ENCODE data around the gene FUT3. TPM values are rescaled to one million over a fixed set of nuclear protein-coding genes. Genes with fewer than 3 reads are reported as not detected.

FUT3 gene
- total and polyA plus RNA-seq, 2 of the 4 experiments (the other 2 are of a cell fraction), result not detected

- dilution Hi-C loops (cut with HindIII; ENCODE audit: low sequenced_read_pairs, unreplicated experiment), result no loop called here
- no peak overlapping the region for H3K4me3 ChIP-seq (ENCODE audit: insufficient read depth, low read depth, low read length)
- CTCF ChIA-PET, result interaction anchor here (4.6 kb wide), 1 partner anchor 88 kb away, joined by 37 read pairs; the partner anchor contains the start of gene NRTN
Measured at GRCh38 chr19:5891938-5892771, 40.9 kb upstream of the FUT3 start.

More at GRCh38 chr19:5891938-5892771, 40.9 kb upstream of the FUT3 start:
- BruUV-seq (replicated peaks), result no TSS peak
- H4K8ac ChIP-seq (ENCODE audit: low read depth in 2 of 2, low read length in 2 of 2), result peak overlapping the region in 1 of 2 experiments; percentile 71; a peak in 2 of 4 replicates
- peak overlapping the region; percentile 27; the same call in 1 of the 2 replicates for H2BK120ac ChIP-seq (ENCODE audit: low read depth, low read length)
- peaks cover 19% of the 10 kb centered on the region for H3K4me1 ChIP-seq (ENCODE audit: control insufficient read depth, insufficient read depth, low read length)
- DNase-seq (peak; percentile 35), ATAC-seq (ENCODE audit: low read depth) (peak; percentile 80)
- H2AK9ac ChIP-seq (replicated peaks; ENCODE audit: low read depth, low read length, poor library complexity), result peak overlapping the region; percentile 73
- in situ Hi-C loops (cut with MboI; ENCODE audit: low sequenced_read_pairs) (loop anchor here (5.0 kb wide), 1 partner anchor 90 kb away; no protein-coding TSS in a partner anchor), intact Hi-C loops (cut with micrococcal nuclease) (loop anchor here (1.0 to 5.0 kb wide), 4 partner anchors 65 to 131 kb away; no protein-coding TSS in a partner anchor)
- 0 out of 2 replicates have a peak overlapping the region, but pooled peaks have one; percentile 45 for H3K23ac ChIP-seq (ENCODE audit: low read depth, low read length)
- H3K27ac ChIP-seq (ENCODE audit: insufficient read depth, low read length), result no peak overlapping the region
- no peaks in the 10 kb centered on the region for H3K27me3 ChIP-seq (ENCODE audit: control insufficient read depth, insufficient read depth, low read length)
- H3K9me3 ChIP-seq (ENCODE audit: control insufficient read depth, insufficient read depth, low read length), result no peaks in the 10 kb centered on the region
- no peak overlapping the region for H3K9ac ChIP-seq (ENCODE audit: low read depth, low read length)
- WGBS, 2 experiments (ENCODE audit: extremely low coverage in 2 of 2, insufficient read length in 1 of 2), result 6% methylated on average over 15 of the region's 48 CpGs; no CpG with 5 or more reads in 1 of the 2 experiments
- H2BK5ac ChIP-seq (ENCODE audit: low read depth, low read length, poor library complexity, severe bottlenecking), result no peak overlapping the region
- H2AK5ac ChIP-seq (ENCODE audit: low read depth, low read length), result peak overlapping the region; percentile 52
- POLR2A ChIA-PET (ENCODE audit: unreplicated experiment), result no interaction called here
- TF ChIP-seq ELK1 (IDR thresholded peaks at IDR 0.05; ENCODE audit: borderline replicate concordance, low read depth, low read length) (no peak), RAD21 (IDR thresholded peaks at IDR 0.05; ENCODE audit: low read length) (peak; percentile 88), FOS (IDR thresholded peaks at IDR 0.05; ENCODE audit: low read depth, low read length) (no peak), MAZ (IDR thresholded peaks at IDR 0.05; ENCODE audit: borderline replicate concordance, low read depth, low read length) (peak; percentile 68; the same call in 1 of the 2 replicates), SMC3 (IDR thresholded peaks at IDR 0.05; ENCODE audit: low read depth, low read length) (peak; percentile 88), BHLHE40 (IDR thresholded peaks at IDR 0.05; ENCODE audit: low read depth, low read length) (0 out of 2 replicates have a peak, but pooled peaks have one; percentile 10)
- TF ChIP-seq, protein P1, sequence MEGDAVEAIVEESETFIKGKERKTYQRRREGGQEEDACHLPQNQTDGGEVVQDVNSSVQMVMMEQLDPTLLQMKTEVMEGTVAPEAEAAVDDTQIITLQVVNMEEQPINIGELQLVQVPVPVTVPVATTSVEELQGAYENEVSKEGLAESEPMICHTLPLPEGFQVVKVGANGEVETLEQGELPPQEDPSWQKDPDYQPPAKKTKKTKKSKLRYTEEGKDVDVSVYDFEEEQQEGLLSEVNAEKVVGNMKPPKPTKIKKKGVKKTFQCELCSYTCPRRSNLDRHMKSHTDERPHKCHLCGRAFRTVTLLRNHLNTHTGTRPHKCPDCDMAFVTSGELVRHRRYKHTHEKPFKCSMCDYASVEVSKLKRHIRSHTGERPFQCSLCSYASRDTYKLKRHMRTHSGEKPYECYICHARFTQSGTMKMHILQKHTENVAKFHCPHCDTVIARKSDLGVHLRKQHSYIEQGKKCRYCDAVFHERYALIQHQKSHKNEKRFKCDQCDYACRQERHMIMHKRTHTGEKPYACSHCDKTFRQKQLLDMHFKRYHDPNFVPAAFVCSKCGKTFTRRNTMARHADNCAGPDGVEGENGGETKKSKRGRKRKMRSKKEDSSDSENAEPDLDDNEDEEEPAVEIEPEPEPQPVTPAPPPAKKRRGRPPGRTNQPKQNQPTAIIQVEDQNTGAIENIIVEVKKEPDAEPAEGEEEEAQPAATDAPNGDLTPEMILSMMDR (conservative IDR thresholded peaks at IDR 0.05; ENCODE audit: low read depth, low read length), result peak; percentile 87
- no peaks in the 10 kb centered on the region; a peak in 1 of 4 replicates for H3K79me1 ChIP-seq (ENCODE audit: low read depth in 1 of 2, low read length in 2 of 2)
- peak overlapping the region; percentile 16; the same call in 1 of the 2 replicates for H3K14ac ChIP-seq (replicated peaks; ENCODE audit: low read depth, low read length)
- H4K91ac ChIP-seq (ENCODE audit: insufficient read depth, low read depth, low read length), result peak overlapping the region; percentile 3; the same call in 1 of the 2 replicates
- peaks cover 20% of the 10 kb centered on the region; the same call in 1 of the 2 replicates for H3K36me3 ChIP-seq (ENCODE audit: control insufficient read depth, insufficient read depth, low read length)
- no peak overlapping the region for H2BK20ac ChIP-seq (ENCODE audit: low read depth, low read length)
- no peak overlapping the region for H3K18ac ChIP-seq (ENCODE audit: low read depth, low read length)
- 0 out of 2 replicates have a peak, but pooled peaks cover 3% of the 10 kb centered on the region for H3K9me1 ChIP-seq (ENCODE audit: insufficient read depth, low read length)
- peak overlapping the region; percentile 84 for H2AFZ ChIP-seq (replicated peaks; ENCODE audit: low read length, poor library complexity)
- H2BK15ac ChIP-seq (ENCODE audit: low read depth, low read length), result no peak overlapping the region
- peak overlapping the region; percentile 69; the same call in 1 of the 2 replicates for H3K4me2 ChIP-seq (ENCODE audit: low read depth, low read length)
- peaks cover 7% of the 10 kb centered on the region for H4K20me1 ChIP-seq (ENCODE audit: insufficient read depth, low read length)
- peak overlapping the region; percentile 15; the same call in 1 of the 2 replicates for H4K5ac ChIP-seq (ENCODE audit: low read depth, low read length)
- H3K56ac ChIP-seq (ENCODE audit: extremely low read depth, insufficient read depth, low read length), result no peak overlapping the region
- H3K4ac ChIP-seq (ENCODE audit: low read depth, low read length), result peak overlapping the region; percentile 79
